ENCODE data around the gene MINDY4B.
A peak's percentile ranks its signal among the peaks of the same experiment; 100 is the strongest.

MINDY4B gene

GRCh38 chr3:150925751-150926201 lies 20.5 kb upstream of the MINDY4B start:
- DNase-seq (ENCODE audit: insufficient read length, low spot score) = peak; percentile 48

GRCh38 chr3:150922611-150923010 lies 17.4 kb upstream of the MINDY4B start:
- FAIRE-seq (no peak), DNase-seq (ENCODE audit: insufficient read length, low spot score) (no peak)
- TF ChIP-seq POU2F2 (IDR thresholded peaks at IDR 0.05; ENCODE audit: low read depth, low read length) (no peak), POLR2AphosphoS5 (IDR thresholded peaks at IDR 0.05; ENCODE audit: low read depth, low read length) (no peak), PAX5 (IDR thresholded peaks at IDR 0.05; ENCODE audit: insufficient read depth, low read length, severe bottlenecking) (no peak)

More at GRCh38 chr3:150925751-150926201, 20.5 kb upstream of the MINDY4B start:
- FAIRE-seq = peak; percentile 80
- no peak for TF ChIP-seq PAX5 (IDR thresholded peaks at IDR 0.05; ENCODE audit: insufficient read depth, low read length, severe bottlenecking)
- TF ChIP-seq POLR2A (IDR thresholded peaks at IDR 0.05; ENCODE audit: low read depth, low read length) = no peak
- TF ChIP-seq POLR2AphosphoS5 (IDR thresholded peaks at IDR 0.05; ENCODE audit: low read depth, low read length) = no peak

- DNase-seq (ENCODE audit: insufficient read length, low spot score) (no peak), FAIRE-seq (no peak)
These were observed 16.0 kb upstream of the MINDY4B start for GRCh38 chr3:150921209-150921608.

GRCh38 chr3:150920236-150920635 lies 15.0 kb upstream of the MINDY4B start:
- TF ChIP-seq POLR2A (IDR thresholded peaks at IDR 0.05; ENCODE audit: low read depth, low read length) (no peak), SPI1 (IDR thresholded peaks at IDR 0.05; ENCODE audit: low read depth, low read length) (no peak), POLR2AphosphoS5 (IDR thresholded peaks at IDR 0.05; ENCODE audit: low read depth, low read length) (no peak), TAF1 (IDR thresholded peaks at IDR 0.05; ENCODE audit: low read depth, low read length) (no peak), PAX5 (IDR thresholded peaks at IDR 0.05; ENCODE audit: insufficient read depth, low read length, severe bottlenecking) (no peak), POU2F2 (IDR thresholded peaks at IDR 0.05; ENCODE audit: low read depth, low read length) (no peak)
- DNase-seq (ENCODE audit: insufficient read length, low spot score) = no peak
- FAIRE-seq = no peak

More at GRCh38 chr3:150921209-150921608, 16.0 kb upstream of the MINDY4B start:
- no peak for TF ChIP-seq SPI1 (IDR thresholded peaks at IDR 0.05; ENCODE audit: low read depth, low read length)

- DNase-seq (ENCODE audit: insufficient read length, low spot score) (no peak), FAIRE-seq (no peak)
- TF ChIP-seq TAF1 (IDR thresholded peaks at IDR 0.05; ENCODE audit: low read depth, low read length) (no peak), POU2F2 (IDR thresholded peaks at IDR 0.05; ENCODE audit: low read depth, low read length) (no peak), SPI1 (IDR thresholded peaks at IDR 0.05; ENCODE audit: low read depth, low read length) (no peak), PAX5 (IDR thresholded peaks at IDR 0.05; ENCODE audit: insufficient read depth, low read length, severe bottlenecking) (no peak)
These were observed 12.7 kb upstream of the MINDY4B start for GRCh38 chr3:150917951-150918350.

GRCh38 chr3:150913133-150913922 lies 8.1 kb upstream of the MINDY4B start:
- FAIRE-seq (no peak), DNase-seq (ENCODE audit: insufficient read length, low spot score) (no peak)
- no peak for TF ChIP-seq PAX5 (IDR thresholded peaks at IDR 0.05; ENCODE audit: insufficient read depth, low read length, severe bottlenecking)
- no peak for TF ChIP-seq SPI1 (IDR thresholded peaks at IDR 0.05; ENCODE audit: low read depth, low read length)
- no peak for TF ChIP-seq POLR2A (IDR thresholded peaks at IDR 0.05; ENCODE audit: low read depth, low read length)
- TF ChIP-seq POU2F2 (IDR thresholded peaks at IDR 0.05; ENCODE audit: low read depth, low read length) = no peak
- no peak for TF ChIP-seq TAF1 (IDR thresholded peaks at IDR 0.05; ENCODE audit: low read depth, low read length)
- no peak for TF ChIP-seq POLR2AphosphoS5 (IDR thresholded peaks at IDR 0.05; ENCODE audit: low read depth, low read length)

GRCh38 chr3:150912501-150912900 lies 7.3 kb upstream of the MINDY4B start:
- TF ChIP-seq POLR2A (IDR thresholded peaks at IDR 0.05; ENCODE audit: low read depth, low read length) (no peak), PAX5 (IDR thresholded peaks at IDR 0.05; ENCODE audit: insufficient read depth, low read length, severe bottlenecking) (no peak), POU2F2 (IDR thresholded peaks at IDR 0.05; ENCODE audit: low read depth, low read length) (no peak), SPI1 (IDR thresholded peaks at IDR 0.05; ENCODE audit: low read depth, low read length) (peak; percentile 53; the same call in 1 of the 2 replicates), POLR2AphosphoS5 (IDR thresholded peaks at IDR 0.05; ENCODE audit: low read depth, low read length) (no peak), TAF1 (IDR thresholded peaks at IDR 0.05; ENCODE audit: low read depth, low read length) (no peak)
- DNase-seq (ENCODE audit: insufficient read length, low spot score) = no peak
- peak; percentile 51 for FAIRE-seq

- TF ChIP-seq PAX5 (IDR thresholded peaks at IDR 0.05; ENCODE audit: insufficient read depth, low read length, severe bottlenecking) (no peak), TAF1 (IDR thresholded peaks at IDR 0.05; ENCODE audit: low read depth, low read length) (no peak), POLR2A (IDR thresholded peaks at IDR 0.05; ENCODE audit: low read depth, low read length) (no peak), POLR2AphosphoS5 (IDR thresholded peaks at IDR 0.05; ENCODE audit: low read depth, low read length) (no peak)
- FAIRE-seq (no peak), DNase-seq (ENCODE audit: insufficient read length, low spot score) (no peak)
These were observed 6.5 kb upstream of the MINDY4B start for GRCh38 chr3:150911771-150912170.

GRCh38 chr3:150906461-150906860 lies 1.2 kb upstream of the MINDY4B start:
- TF ChIP-seq SPI1 (IDR thresholded peaks at IDR 0.05; ENCODE audit: low read depth, low read length) = no peak
- TF ChIP-seq PAX5 (IDR thresholded peaks at IDR 0.05; ENCODE audit: insufficient read depth, low read length, severe bottlenecking) = no peak
- no peak for TF ChIP-seq TAF1 (IDR thresholded peaks at IDR 0.05; ENCODE audit: low read depth, low read length)
- no peak for TF ChIP-seq POLR2AphosphoS5 (IDR thresholded peaks at IDR 0.05; ENCODE audit: low read depth, low read length)
- TF ChIP-seq POU2F2 (IDR thresholded peaks at IDR 0.05; ENCODE audit: low read depth, low read length) = no peak
- FAIRE-seq (no peak), DNase-seq (ENCODE audit: insufficient read length, low spot score) (no peak)

- DNase-seq (ENCODE audit: insufficient read length, low spot score) (no peak), FAIRE-seq (no peak)
- TF ChIP-seq SPI1 (IDR thresholded peaks at IDR 0.05; ENCODE audit: low read depth, low read length) = no peak
- no peak for TF ChIP-seq TAF1 (IDR thresholded peaks at IDR 0.05; ENCODE audit: low read depth, low read length)
- no peak for TF ChIP-seq POU2F2 (IDR thresholded peaks at IDR 0.05; ENCODE audit: low read depth, low read length)
- no peak for TF ChIP-seq POLR2A (IDR thresholded peaks at IDR 0.05; ENCODE audit: low read depth, low read length)
- no peak for TF ChIP-seq POLR2AphosphoS5 (IDR thresholded peaks at IDR 0.05; ENCODE audit: low read depth, low read length)
- TF ChIP-seq PAX5 (IDR thresholded peaks at IDR 0.05; ENCODE audit: insufficient read depth, low read length, severe bottlenecking) = no peak
These were observed 507 bp upstream of the MINDY4B start for GRCh38 chr3:150905746-150906145.

Measured in GM12891 (cell line).